Caki2 (cell line): ENCODE data around the gene PRSS12. TPM values are rescaled to one million over a fixed set of nuclear protein-coding genes. Genes with fewer than 3 reads are reported as not detected.

Source experiments
- DNase-seq: peaks from one replicate; pipeline ENCODE4 v3.0.0-alpha.2; 2015; ENCODE audit warnings: low read depth
- in situ Hi-C: cut with HindIII; loops from 2 replicates; pipeline ENCODE4 v1.10.0; 2016; ENCODE audit warnings: low sequenced_read_pairs, low pct_unique_long_range_greater_than_20kb, mixed read lengths
- total RNA-seq: library from RNA; depleted of rRNA; stranded (reverse); fragments of >200 nt; shearing (Covaris generic); gene quantifications from 2 replicates; pipeline ENCODE4 v1.2.3, GENCODE V29; 2014; ENCODE audit warnings: low replicate concordance

Gene PRSS12
- total RNA-seq, 1 experiment from 2014 or later, result 0.68 TPM

DNA sequence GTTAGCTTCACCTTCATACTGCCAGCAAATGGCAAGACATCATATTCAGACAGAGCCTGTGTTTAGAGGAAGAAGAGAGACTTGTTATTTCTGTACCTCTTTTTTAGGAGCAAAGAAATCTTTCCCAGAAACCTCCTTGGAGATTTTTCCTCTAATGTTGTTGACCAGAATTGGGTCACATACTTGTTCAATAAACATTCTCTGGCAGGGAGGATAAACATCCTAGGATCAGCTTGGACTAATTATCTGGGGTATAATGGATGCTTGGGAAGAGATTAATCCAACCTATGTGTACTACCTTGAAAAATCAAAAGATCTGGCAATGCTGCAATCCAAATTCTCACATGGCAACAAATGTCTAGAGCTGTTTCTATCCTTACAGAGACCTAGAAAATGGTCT lies 8.4 kb upstream of the PRSS12 start:
- DNase-seq, result no peak

DNA sequence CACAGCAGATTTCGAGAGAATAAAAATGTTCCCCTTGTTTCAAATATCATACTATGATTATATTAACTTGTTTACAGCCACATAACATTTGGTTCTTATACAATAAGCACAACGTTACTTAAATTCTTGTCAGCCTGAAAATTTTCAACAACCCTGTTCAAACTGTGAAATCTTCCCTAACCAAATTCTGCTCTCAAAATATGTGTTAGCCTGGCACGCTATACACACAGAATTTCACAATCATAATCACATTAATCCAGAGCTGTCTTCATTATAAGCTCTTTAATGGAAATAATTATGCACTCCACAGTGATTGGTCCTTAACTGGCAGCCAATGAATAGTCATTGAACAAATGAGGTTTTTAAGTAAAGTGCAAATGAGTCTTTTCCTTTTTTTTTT lies 7.3 kb upstream of the PRSS12 start:
- no peak for DNase-seq
- in situ Hi-C loops, result no loop called here

More for the DNA sequence above, 8.4 kb upstream of the PRSS12 start:
- in situ Hi-C loops, result no loop called here

DNA sequence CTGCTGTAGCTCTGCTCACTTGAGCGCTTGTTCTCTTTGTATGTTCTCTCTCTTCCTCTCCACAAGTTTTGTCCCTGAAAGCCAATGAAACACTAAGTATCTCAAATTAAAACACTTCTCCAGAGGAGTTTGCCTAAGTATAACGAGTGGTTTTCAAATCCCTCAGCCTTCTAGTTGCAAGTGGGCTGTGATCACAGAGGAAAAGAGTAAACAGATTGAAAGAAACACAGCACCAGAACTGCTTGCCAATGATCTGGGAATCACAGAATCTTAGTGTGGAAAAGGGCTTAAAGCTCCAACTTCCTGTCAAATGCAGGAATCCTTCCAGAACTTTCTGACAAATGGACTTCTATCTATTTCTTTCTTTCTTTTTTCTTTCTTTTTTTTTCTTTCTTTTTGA lies 4.8 kb upstream of the PRSS12 start:
- no peak for DNase-seq
- in situ Hi-C loops, result no loop called here

DNA sequence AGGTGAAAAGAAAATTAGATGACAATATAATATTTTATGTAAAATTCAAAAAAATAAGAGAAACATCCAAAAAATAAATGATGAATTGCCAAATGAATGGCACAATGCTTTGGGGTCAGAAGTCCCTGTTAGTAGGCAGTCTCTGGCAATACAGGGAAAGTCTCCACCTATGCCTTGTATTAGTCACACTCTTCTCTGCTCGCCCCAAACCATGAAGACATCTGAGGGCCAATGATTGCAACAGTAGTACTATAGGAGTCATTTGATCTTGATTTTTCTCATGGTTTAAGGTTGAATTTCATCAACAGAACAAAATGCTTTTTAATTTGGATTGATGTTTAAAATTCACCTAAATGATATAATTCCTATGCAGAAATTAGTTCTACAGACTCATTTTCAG lies 3.9 kb upstream of the PRSS12 start:
- DNase-seq, result no peak
- in situ Hi-C loops, result no loop called here

DNA sequence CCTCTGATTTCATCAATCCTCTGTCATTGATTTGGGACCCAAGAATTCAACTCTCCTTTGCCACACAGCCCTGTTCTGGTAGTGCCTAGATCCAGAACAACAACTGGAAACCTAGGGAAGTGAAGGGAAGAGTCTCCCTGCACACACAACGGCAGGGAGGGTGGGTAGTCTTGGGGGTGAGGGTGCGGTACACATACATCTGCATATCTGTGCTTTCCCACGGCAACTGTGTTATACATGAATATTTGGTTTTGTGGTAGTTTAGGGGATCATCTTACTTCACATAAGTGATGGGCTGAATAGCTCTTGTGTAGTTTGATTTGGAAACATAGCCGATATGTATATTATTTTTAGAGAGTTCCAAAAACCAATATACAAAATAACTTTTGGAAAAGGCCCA lies 3.3 kb upstream of the PRSS12 start:
- in situ Hi-C loops, result no loop called here
- no peak for DNase-seq

DNA sequence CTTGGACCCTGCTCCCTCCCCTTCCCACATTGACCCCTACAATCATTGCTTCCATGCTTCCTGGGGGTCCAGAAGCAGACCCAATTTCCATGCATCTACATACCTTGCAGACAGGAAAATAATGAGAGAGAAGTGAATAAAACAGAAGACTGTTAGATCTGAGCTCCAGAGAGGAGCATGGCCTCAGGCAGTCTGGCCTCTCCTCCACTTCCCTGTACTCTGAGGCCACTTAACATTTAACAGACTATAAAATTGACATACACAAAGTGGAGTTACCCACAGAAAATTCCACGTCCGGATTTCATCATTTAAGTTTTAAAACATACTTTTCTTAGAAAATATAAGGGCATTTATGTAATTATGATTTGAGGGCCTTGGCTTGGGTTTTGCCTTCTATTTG lies 2.1 kb upstream of the PRSS12 start:
- DNase-seq, result no peak
- in situ Hi-C loops, result no loop called here

DNA sequence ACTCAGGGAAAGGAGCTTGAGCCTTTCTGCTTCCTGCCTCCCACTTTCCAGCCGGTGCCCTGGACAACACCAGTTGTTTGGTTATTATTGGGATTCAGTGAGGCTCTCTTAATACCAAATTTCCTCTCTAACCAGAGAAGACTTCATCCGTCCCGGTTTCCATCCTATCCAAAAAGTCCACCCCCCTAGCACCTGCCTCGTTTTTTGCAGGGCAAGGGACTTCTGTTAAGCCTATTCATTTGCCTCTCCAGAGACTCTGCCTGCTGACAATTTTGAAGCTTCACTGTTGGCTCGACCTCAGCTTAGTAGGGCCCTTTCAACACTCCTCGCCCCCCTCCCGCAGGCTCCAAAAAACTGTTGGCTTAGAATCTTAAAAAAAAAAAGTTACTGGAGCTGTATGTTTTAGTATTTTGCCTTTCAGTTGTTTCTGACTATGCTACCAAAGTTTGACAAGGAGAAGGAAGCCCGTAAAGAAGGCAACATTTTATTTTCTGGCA lies 779 bp upstream of the PRSS12 start:
- DNase-seq, result no peak
- in situ Hi-C loops, result no loop called here

DNA sequence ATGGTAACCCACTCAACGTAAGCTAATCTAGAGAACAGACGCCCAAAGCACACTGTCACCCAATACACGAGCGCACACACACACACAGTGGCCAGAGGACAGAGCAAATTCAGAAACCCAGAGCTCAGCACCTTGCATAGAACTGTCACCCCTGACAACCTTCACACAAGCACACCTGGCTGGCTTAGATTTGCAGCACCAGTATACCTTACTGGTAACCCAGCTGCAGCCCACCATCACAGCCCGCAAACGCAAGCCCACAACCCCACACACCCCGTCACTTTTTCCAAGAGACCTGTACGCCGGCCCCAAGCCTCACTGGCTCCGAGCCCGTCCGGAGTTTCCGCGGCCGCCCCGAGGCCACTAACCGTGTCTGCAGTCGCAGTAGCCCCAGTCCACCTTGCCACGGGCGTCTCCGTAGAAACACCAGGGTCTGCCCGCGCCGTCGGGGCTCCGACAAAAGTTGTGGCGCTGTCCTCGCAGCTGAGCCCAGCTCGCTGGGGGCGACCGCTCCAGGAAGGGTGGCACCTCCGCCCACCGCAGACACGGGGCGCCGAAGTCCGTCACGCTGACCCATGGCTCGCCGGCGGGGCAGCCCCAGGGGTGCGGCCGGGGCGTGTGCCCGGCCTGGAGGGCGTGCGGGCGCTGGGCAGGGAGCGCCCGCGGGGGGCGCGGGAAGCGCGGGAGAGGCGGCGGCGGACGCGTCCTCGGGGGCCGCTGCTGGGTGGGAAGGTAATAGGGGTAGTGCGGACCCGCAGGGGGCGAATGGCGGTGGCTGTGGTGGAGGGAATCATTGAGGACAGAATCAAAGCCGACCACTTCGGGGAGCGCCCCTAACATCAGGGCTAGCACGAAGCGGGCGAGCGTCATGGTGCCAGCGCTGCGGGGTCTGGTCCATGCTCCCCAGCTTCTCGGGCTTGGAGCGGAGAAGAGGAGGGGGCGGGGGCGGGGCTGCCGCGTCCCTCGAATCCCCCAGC lies 664 bp downstream of the PRSS12 start:
- in situ Hi-C loops, result no loop called here
- DNase-seq, result peak; percentile 5

DNA sequence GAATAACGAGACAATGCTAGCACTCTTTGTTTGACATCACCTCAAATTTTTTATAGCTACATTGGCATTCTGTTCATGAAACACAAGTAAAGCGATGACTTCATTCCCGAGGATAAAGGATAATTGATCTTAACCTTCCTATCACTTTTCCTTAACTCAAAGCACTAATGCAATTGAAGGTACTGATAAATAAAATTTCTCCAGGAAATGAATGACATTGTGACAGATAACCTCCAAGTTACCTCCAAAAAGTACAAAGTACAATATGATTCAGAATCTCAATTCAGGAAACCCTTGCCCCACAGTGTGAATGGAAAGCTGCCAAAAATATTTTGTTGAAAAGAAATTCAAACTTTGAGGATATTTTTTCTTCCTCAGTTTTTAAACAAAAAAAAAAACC lies 1.8 kb downstream of the PRSS12 start:
- in situ Hi-C loops, result no loop called here
- no peak for DNase-seq

DNA sequence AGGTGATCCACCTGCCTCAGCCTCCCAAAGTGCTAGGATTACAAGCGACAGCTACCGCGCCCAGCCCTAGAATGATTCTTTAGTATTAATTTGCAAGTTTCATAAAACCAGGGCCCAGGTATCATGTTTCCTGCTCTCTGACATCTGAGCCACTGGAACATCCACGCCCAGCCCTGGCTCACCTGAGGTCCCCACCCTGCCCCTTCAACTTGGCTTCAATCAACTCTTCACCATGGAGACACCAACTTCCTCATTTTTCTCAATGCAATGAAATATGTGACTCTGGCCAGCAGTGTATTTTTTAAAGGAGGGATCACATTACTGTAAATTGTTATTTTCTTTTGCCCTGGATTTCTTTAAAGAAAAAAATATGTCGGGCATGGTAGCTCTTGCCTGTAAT lies 3.9 kb downstream of the PRSS12 start:
- DNase-seq, result no peak
- in situ Hi-C loops, result no loop called here

DNA sequence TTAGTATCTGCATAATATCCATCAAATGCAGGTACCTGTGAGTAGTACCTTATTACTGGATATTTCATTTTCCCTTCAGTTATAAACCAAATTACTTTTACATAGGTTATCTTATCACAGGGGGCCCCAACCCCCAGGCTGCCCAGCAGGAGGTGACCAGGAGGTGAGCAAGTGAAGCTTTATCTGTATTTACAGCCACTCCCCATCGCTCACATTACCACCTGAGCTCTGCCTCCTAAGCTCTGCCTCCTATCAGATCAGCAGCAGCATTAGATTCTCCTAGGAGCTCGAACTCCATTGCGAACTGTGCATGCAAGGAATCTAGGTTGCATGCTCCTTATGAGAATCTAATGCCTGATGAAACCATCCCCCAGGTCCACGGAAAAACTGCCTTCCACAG lies 6.3 kb downstream of the PRSS12 start:
- in situ Hi-C loops, result no loop called here
- DNase-seq, result no peak

DNA sequence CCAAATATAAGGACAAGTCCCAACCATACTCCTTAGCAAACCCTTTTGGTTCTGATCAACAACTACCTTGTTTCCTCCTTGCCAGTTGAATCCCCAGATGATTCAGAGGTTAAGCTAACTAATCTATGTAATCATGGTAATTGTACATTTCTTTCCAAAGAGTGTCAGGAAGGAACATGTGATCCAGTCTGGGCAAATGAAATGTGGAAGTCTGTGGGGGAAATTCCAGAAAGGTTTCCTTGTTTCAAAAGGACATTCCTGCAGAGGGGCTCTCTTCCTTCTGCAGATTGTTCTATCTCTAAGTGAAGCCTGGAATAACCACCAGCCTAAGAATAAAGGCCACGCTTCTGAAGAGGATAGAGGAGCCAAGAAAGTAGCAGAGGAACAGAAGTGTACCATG lies 7.0 kb downstream of the PRSS12 start:
- DNase-seq, result no peak
- in situ Hi-C loops, result no loop called here

DNA sequence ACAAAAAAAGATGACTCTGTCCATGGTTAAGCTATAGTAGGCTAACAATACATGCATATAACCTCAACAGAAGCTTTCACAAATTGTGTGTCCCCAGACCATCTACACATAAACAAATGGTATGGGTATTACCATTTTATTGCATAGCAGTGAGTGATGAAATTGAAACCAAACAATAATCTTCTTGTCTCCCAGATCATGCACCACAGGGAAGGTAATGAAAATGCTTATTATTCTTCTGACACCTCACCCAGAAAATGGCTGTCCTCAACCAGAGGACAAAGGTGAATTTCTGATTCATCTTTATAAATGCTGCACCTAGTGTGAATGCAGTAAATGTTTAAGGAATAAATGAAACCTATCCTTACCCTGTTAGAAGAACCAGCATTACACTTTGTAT lies 8.0 kb downstream of the PRSS12 start:
- in situ Hi-C loops, result no loop called here
- no peak for DNase-seq

DNA sequence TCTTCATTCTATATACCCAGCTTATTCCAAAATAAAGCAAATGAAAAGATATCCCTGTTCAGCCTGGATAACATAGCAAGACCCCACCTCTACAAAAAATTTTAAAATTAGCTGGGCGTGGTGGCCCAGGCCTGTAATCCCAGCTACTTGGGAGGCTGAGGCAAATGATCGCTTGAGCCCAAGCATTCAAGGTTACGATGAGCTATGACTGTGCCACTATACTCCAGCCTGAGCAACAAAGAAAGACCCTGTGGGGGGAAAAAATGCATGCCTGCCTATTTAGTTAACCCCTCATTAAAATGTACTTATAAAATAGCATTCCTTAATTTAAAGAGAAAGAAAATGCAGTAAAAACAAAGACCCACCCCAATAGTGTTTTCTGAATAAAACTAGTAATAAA lies 9.3 kb downstream of the PRSS12 start:
- no peak for DNase-seq
- in situ Hi-C loops, result no loop called here

DNA sequence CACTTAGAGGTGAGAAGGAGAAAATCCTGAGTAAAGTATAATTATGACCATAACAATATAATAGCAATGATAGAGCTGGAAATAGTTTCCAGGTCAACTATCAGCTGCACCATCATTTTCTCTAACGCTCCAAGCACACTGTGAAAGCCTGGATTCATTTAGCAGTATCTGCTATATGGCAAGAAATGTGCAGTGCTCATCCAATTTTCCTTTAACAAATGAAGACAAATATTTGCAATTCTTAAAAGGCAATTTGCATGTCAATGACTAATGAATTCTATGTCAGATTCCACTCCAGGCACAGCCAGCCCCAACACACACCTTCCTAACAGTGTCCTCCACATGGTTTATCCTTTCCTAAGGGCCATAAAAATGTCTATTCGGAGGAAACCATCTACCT lies 12.7 kb downstream of the PRSS12 start:
- in situ Hi-C loops, result no loop called here
- no peak for DNase-seq

DNA sequence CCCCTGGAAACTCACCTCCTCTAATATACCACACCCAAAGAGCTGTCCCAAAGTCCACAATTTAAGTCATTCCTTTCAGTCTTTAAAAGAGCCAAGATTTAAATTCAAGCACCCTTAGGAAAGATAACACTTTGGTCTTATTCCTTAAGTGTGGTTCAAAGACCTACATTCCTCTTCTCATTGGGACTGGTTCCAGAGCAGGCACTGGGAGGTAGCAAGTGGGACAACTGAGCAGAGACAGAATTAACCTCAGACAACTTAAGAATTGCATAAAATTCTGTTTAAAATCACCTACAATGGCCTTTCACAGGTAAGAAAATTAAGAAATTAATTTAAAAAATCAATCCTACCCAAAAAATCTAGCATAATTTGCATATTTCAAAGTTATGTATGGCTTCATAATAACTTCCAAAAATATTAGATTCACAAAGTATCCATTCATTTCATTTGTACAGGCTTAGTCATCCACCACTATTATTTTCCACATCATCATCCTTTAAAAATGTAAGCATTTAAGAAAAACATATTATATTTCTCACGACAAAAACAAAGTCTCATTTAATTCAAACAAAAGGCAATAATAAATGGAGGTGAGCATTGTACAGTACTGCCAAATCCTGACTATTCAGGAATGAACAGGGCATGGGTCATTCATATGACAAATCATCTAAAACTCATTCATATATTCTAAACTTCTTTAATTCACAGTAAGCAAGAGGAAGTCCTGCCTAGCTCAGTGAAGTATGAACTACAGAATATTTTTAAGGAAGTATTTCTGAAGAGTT lies 13.6 kb downstream of the PRSS12 start:
- DNase-seq, result no peak
- in situ Hi-C loops, result no loop called here

DNA sequence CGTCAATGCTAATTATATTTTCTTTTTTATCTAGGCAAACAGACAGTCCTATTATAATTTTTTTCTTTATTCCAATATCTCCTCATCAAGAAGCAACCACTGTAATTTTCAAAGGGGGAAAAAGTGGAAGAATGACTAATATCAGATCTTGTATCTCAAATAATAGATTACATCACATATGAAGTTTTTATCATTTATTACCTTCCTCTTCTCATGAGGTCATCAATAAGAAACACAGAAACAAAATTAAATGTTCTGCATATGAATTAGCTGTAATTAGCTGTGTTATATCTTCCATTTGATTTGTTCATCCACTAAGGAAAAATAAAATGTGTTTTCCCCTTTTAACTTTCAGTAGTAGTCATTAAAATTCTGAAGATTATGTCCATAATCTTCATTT lies 14.3 kb downstream of the PRSS12 start:
- no peak for DNase-seq
- in situ Hi-C loops, result no loop called here

DNA sequence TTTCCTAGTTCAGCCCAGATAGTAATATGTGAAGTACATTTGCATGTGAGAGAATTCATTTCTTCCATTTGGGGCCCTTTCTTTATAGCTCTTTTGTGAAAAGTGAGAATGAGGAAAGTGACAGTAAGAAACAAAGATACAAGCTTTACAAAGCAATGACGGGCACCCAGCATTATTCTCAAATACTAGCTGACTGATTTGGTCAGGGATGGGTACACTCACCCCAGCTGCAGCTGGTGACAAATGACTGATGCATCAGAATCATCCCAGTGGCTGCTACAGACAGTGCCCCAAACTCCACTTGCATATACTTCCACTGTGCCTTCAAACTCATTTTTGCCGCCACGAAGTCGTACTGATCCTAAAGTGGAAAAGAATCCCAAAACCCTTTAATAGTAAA lies 14.8 kb downstream of the PRSS12 start:
- no peak for DNase-seq
- in situ Hi-C loops, result no loop called here

DNA sequence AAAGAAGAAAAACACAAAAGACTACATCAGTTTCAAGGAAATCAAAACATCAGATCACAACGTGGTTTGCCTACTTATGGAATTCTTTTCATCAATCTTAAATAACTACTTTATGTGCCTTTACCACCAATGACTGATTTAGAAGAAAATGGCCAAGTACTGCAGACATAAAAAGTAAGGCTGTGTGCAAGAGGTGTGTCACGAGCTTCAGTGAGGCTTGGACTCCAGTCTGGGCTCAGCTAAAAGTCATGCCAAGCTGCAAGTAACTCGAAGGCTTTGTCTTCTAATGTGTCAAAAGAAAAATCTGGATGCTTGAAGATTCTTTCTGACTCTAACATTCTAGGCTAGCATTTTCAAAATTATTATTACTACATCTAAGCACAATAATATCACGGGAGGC lies 17.0 kb downstream of the PRSS12 start:
- in situ Hi-C loops, result no loop called here
- DNase-seq, result no peak
